ENCODE results near the gene ADPRH. TPM values are rescaled to one million over a fixed set of nuclear protein-coding genes. Genes with fewer than 3 reads are reported as not detected.
A peak's percentile ranks its signal among the peaks of the same experiment; 100 is the strongest.

The ADPRH gene
- total RNA-seq, 1 experiment from 2014 or later, result 1.5 TPM

DNA sequence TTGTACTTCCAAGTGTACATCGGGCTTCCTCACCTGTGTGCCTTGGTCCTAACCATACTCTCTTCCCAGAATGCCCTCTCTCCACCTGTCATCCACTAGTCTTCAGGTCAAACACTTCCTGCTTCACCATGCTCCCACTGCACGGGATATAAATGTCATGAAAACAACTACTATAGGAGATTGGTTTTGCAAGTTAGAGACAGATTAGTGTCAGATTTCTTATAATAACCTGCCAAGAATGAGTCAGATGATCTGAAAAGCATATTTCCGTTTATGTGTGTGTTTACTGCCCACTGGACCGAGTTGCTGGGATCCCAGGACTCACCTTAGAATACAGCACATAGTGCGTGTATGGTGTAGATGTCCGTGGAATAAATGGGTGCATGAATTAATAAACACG is 39.8 kb downstream of the ADPRH start:
- H4K20me1 ChIP-seq (ENCODE audit: insufficient read depth), result no peaks in the 10 kb centered on the region
- ChIA-PET CTCF (no interaction called here), POLR2A (interaction anchor here (0.6 kb wide), 1 partner anchor 161 kb away, joined by 3 read pairs; no protein-coding TSS in a partner anchor), RAD21 (ENCODE audit: low non-redundant PET in 1 of 2, low total read pairs in 2 of 2, uncharacterized antibody in 2 of 2, unreplicated experiment in 2 of 2) (no interaction called here)
- H3K9me3 ChIP-seq (ENCODE audit: control insufficient read depth in 1 of 2, insufficient read depth in 1 of 2, low read depth in 1 of 2, low read length in 2 of 2), result no peaks in the 10 kb centered on the region
- ATAC-seq (0 out of 2 replicates have a peak, but pooled peaks have one; percentile 42), DNase-seq (ENCODE audit: low read depth, low spot score) (no peak)
- no peaks in the 10 kb centered on the region for H3K9me2 ChIP-seq (ENCODE audit: insufficient read depth)
- no peaks in the 10 kb centered on the region for H3K4me1 ChIP-seq (ENCODE audit: control insufficient read depth in 1 of 2, insufficient read depth in 2 of 2, low read length in 2 of 2)
- intact Hi-C loops (cut with micrococcal nuclease), result no loop called here
- H3K27me3 ChIP-seq (ENCODE audit: insufficient read depth, low read length), result no peaks in the 10 kb centered on the region
- no peaks in the 10 kb centered on the region for H3K79me2 ChIP-seq (ENCODE audit: insufficient read depth, low read length)
- TF ChIP-seq, protein P1, sequence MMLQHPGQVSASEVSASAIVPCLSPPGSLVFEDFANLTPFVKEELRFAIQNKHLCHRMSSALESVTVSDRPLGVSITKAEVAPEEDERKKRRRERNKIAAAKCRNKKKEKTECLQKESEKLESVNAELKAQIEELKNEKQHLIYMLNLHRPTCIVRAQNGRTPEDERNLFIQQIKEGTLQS (IDR thresholded peaks at IDR 0.05), result no peak
- TF ChIP-seq RAD21 (IDR thresholded peaks at IDR 0.05; ENCODE audit: low read depth), result 0 out of 2 replicates have a peak, but pooled peaks have one; percentile 49
- no peak overlapping the region for H3K4me3 ChIP-seq (replicated peaks in 1 of 2; ENCODE audit: low read depth in 1 of 2, low read length in 2 of 2)
- no peaks in the 10 kb centered on the region for H3K36me3 ChIP-seq (ENCODE audit: control insufficient read depth in 1 of 2, insufficient read depth in 2 of 2, low read length in 2 of 2)
- no peak overlapping the region for H3K4me2 ChIP-seq (ENCODE audit: low read length)
- no peak overlapping the region for H2AFZ ChIP-seq (ENCODE audit: low read depth, low read length, poor library complexity, severe bottlenecking)
- H3K9ac ChIP-seq (ENCODE audit: low read length), result no peak overlapping the region
- H3K27ac ChIP-seq (ENCODE audit: low read depth, low read length), result no peak overlapping the region
- BruUV-seq (replicated peaks), result no TSS peak

DNA sequence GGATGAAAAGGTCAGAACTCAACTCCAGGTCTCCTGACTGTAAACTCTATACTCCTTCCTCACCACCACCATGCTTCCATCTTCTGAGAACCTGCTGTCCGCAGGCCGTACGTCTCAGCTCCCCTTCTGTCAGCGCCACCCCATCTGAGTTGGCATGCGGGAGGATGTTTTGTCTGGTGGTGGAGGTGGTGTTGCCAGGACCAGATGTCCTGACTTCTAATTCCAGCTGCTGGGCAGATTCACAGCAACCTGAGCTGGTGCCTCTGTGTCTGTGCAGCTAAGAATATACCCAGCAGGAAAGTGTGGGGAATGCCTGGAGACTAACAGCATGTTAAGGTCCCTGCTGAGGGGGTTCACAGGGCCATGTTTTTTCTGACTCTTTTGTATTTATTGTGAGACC is 41.6 kb downstream of the ADPRH start:
- TF ChIP-seq, protein P2, sequence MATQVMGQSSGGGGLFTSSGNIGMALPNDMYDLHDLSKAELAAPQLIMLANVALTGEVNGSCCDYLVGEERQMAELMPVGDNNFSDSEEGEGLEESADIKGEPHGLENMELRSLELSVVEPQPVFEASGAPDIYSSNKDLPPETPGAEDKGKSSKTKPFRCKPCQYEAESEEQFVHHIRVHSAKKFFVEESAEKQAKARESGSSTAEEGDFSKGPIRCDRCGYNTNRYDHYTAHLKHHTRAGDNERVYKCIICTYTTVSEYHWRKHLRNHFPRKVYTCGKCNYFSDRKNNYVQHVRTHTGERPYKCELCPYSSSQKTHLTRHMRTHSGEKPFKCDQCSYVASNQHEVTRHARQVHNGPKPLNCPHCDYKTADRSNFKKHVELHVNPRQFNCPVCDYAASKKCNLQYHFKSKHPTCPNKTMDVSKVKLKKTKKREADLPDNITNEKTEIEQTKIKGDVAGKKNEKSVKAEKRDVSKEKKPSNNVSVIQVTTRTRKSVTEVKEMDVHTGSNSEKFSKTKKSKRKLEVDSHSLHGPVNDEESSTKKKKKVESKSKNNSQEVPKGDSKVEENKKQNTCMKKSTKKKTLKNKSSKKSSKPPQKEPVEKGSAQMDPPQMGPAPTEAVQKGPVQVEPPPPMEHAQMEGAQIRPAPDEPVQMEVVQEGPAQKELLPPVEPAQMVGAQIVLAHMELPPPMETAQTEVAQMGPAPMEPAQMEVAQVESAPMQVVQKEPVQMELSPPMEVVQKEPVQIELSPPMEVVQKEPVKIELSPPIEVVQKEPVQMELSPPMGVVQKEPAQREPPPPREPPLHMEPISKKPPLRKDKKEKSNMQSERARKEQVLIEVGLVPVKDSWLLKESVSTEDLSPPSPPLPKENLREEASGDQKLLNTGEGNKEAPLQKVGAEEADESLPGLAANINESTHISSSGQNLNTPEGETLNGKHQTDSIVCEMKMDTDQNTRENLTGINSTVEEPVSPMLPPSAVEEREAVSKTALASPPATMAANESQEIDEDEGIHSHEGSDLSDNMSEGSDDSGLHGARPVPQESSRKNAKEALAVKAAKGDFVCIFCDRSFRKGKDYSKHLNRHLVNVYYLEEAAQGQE (IDR thresholded peaks at IDR 0.05; ENCODE audit: low read depth), result no peak
- TF ChIP-seq ZNF274 (IDR thresholded peaks at IDR 0.05; ENCODE audit: low read depth, low read length), result no peak
- no peak for TF ChIP-seq EZH2 (IDR thresholded peaks at IDR 0.05)
- TF ChIP-seq JUND (IDR thresholded peaks at IDR 0.05), result no peak
- no peak for TF ChIP-seq ELF1 (IDR thresholded peaks at IDR 0.05; ENCODE audit: borderline replicate concordance, low read depth)
- no peak for TF ChIP-seq YY1 (IDR thresholded peaks at IDR 0.05; ENCODE audit: extremely low read depth, insufficient replicate concordance, low read depth, low read length)
- no peak for TF ChIP-seq TCF7L2 (IDR thresholded peaks at IDR 0.05; ENCODE audit: borderline replicate concordance, extremely low read depth, insufficient read depth, insufficient read length)
- TF ChIP-seq EZH2phosphoT487 (IDR thresholded peaks at IDR 0.05; ENCODE audit: borderline replicate concordance), result no peak
- TF ChIP-seq, protein P1 (IDR thresholded peaks at IDR 0.05), result no peak
- no peak for TF ChIP-seq SIN3A (IDR thresholded peaks at IDR 0.05; ENCODE audit: low read depth)
- TF ChIP-seq SRF (IDR thresholded peaks at IDR 0.05; ENCODE audit: low read depth), result no peak
- POLR2A ChIA-PET, result no interaction called here

More for the DNA sequence above, 41.6 kb downstream of the ADPRH start:
- Histone ChIP-seq H3K27me3 (ENCODE audit: insufficient read depth, low read length) (no peaks in the 10 kb centered on the region), H3K4me3 (replicated peaks in 1 of 2; ENCODE audit: low read depth in 1 of 2, low read length in 2 of 2) (no peak overlapping the region), H3K4me2 (ENCODE audit: low read length) (no peak overlapping the region), H3K9me2 (ENCODE audit: insufficient read depth) (no peaks in the 10 kb centered on the region), H4K20me1 (ENCODE audit: insufficient read depth) (no peaks in the 10 kb centered on the region), H2AFZ (ENCODE audit: low read depth, low read length, poor library complexity, severe bottlenecking) (no peak overlapping the region), H3K27ac (ENCODE audit: low read depth, low read length) (no peak overlapping the region), H3K9me3 (ENCODE audit: control insufficient read depth in 1 of 2, insufficient read depth in 1 of 2, low read depth in 1 of 2, low read length in 2 of 2) (no peaks in the 10 kb centered on the region), H3K4me1 (ENCODE audit: control insufficient read depth in 1 of 2, insufficient read depth in 2 of 2, low read length in 2 of 2) (no peaks in the 10 kb centered on the region), H3K79me2 (ENCODE audit: insufficient read depth, low read length) (no peaks in the 10 kb centered on the region), H3K9ac (ENCODE audit: low read length) (no peak overlapping the region), H3K36me3 (ENCODE audit: control insufficient read depth in 1 of 2, insufficient read depth in 2 of 2, low read length in 2 of 2) (no peaks in the 10 kb centered on the region)
- DNase-seq (ENCODE audit: low read depth, low spot score) (no peak), ATAC-seq (no peak)
- BruUV-seq (replicated peaks), result no TSS peak
- ChIA-PET RAD21 (ENCODE audit: low non-redundant PET in 1 of 2, low total read pairs in 2 of 2, uncharacterized antibody in 2 of 2, unreplicated experiment in 2 of 2) (no interaction called here), CTCF (no interaction called here)
- intact Hi-C loops (cut with micrococcal nuclease), result no loop called here

All from HCT116 (cell line).